NCI-H460 (cell line): ENCODE results near the gene SLC35F2. TPM values are rescaled to one million over a fixed set of nuclear protein-coding genes. Genes with fewer than 3 reads are reported as not detected.
"Not testable (repeated sequence)": the region's sequence is repeated elsewhere in the genome, so short reads cannot be mapped to it uniquely, and the experiment has no call there.

Experiments used
- DNase-seq: peaks from one replicate; pipeline ENCODE4 v3.0.0-alpha.2; 2016; ENCODE audit warnings: low read depth; ENCODE audit errors: extremely low read depth
- polyA plus RNA-seq: library from polyadenylated mRNA; depleted of rRNA; stranded (reverse); fragments of >200 nt; gene quantifications from 2 replicates; pipeline ENCODE4 v1.2.3, GENCODE V29; 2014; cell fraction: nucleus; rRNA removed
- total RNA-seq: library from RNA; depleted of rRNA; stranded (reverse); fragments of >200 nt; shearing (Covaris generic); gene quantifications from 2 replicates; pipeline ENCODE4 v1.2.3, GENCODE V29; 2014; rRNA removed

SLC35F2 gene
- total RNA-seq: 34.1 and 37.4 TPM in 2 replicates
- polyA plus RNA-seq: 24.7 and 25.9 TPM in 2 replicates

- DNase-seq: peak; percentile 59
Measured at GRCh38 chr11:107858217-107859070, at the start of gene SLC35F2. Gene SLC35F2, minus strand, starts transcription at chr11:107858787. Its CDS starts 20 bp downstream, at chr11:107858767.

GRCh38 chr11:107908211-107908610 is 49.6 kb upstream of the SLC35F2 start:
- DNase-seq: no peak

GRCh38 chr11:107898270-107898669 is 39.7 kb upstream of the SLC35F2 start:
- peak; percentile 16 for DNase-seq

- DNase-seq: no peak
Measured at GRCh38 chr11:107882095-107882820, 23.7 kb upstream of the SLC35F2 start.

- not testable (repeated sequence) for DNase-seq
Measured at GRCh38 chr11:107881471-107881870, 22.9 kb upstream of the SLC35F2 start.

- no peak for DNase-seq
Measured at GRCh38 chr11:107876141-107876540, 17.6 kb upstream of the SLC35F2 start.

- no peak for DNase-seq
Measured at GRCh38 chr11:107864591-107864990, 6.0 kb upstream of the SLC35F2 start.

- DNase-seq: no peak
Measured at GRCh38 chr11:107860688-107861087, 2.1 kb upstream of the SLC35F2 start.

GRCh38 chr11:107860240-107860620 is 1.6 kb upstream of the SLC35F2 start:
- not testable (repeated sequence) for DNase-seq

GRCh38 chr11:107859459-107860239 is 1.1 kb upstream of the SLC35F2 start:
- peak; percentile 26 for DNase-seq

- DNase-seq: peak; percentile 7
Measured at GRCh38 chr11:107857550-107858216, 904 bp downstream of the SLC35F2 start.

- peak; percentile 49 for DNase-seq
Measured at GRCh38 chr11:107856981-107857517, 1.5 kb downstream of the SLC35F2 start.

- no peak for DNase-seq
Measured at GRCh38 chr11:107856180-107856980, 2.2 kb downstream of the SLC35F2 start.

GRCh38 chr11:107853070-107853469 is 5.5 kb downstream of the SLC35F2 start:
- no peak for DNase-seq

GRCh38 chr11:107851704-107852310 is 6.8 kb downstream of the SLC35F2 start:
- DNase-seq: no peak

GRCh38 chr11:107849790-107850189 is 8.8 kb downstream of the SLC35F2 start:
- DNase-seq: no peak

GRCh38 chr11:107848345-107848744 is 10.2 kb downstream of the SLC35F2 start:
- DNase-seq: no peak

GRCh38 chr11:107847184-107847583 is 11.4 kb downstream of the SLC35F2 start:
- no peak for DNase-seq

GRCh38 chr11:107844041-107844440 is 14.5 kb downstream of the SLC35F2 start:
- no peak for DNase-seq
